HepG2 (cell line): ENCODE results near the gene ZPR1. TPM values are rescaled to one million over a fixed set of nuclear protein-coding genes. Genes with fewer than 3 reads are reported as not detected.

Experiments used
- CSRNP2 ChIP-seq: sonication (generic); formaldehyde crosslinking; conservative IDR thresholded peaks from 2 replicates; pipeline ENCODE4 v1.8.0; 2022; ENCODE audit warnings: low read depth, missing genetic modification reagents
- CTCF ChIP-seq: sonication (generic); formaldehyde crosslinking; IDR thresholded peaks from 2 replicates; pipeline ENCODE4 v1.5.0; 2020; ENCODE audit warnings: mild to moderate bottlenecking, missing genetic modification reagents, moderate library complexity
- FOXO4 ChIP-seq: sonication (generic); formaldehyde crosslinking; conservative IDR thresholded peaks from 2 replicates; pipeline ENCODE4 v1.8.1; 2023; ENCODE audit warnings: missing genetic modification reagents
- GATAD1 ChIP-seq: IDR thresholded peaks from 2 replicates; pipeline ENCODE4 v1.6.1; 2016; ENCODE audit warnings: missing genetic modification reagents, missing compliant biosample characterization
- HCFC1 ChIP-seq: fragments of 150-350 bp; IDR thresholded peaks from 2 replicates; pipeline ENCODE4 v1.6.1; 2014; ENCODE audit warnings: low read depth, low read length
- HOXA9 ChIP-seq: sonication (generic); formaldehyde crosslinking; IDR thresholded peaks from 2 replicates; pipeline ENCODE4 v1.8.1; 2022; ENCODE audit warnings: missing genetic modification reagents, mild to moderate bottlenecking, moderate library complexity, borderline replicate concordance
- IKZF1 ChIP-seq: fragments of 450-650 bp; IDR thresholded peaks from 2 replicates; pipeline ENCODE4 v1.7.1; 2016
- KAT2B ChIP-seq: fragments of 150-350 bp; IDR thresholded peaks from 2 replicates; pipeline ENCODE4 v1.6.1; 2014; ENCODE audit warnings: low read depth, low read length, borderline replicate concordance
- LCORL ChIP-seq, 2 experiments: fragments of 450-650 bp in 1 of 2; sonication (generic) in 1 of 2; formaldehyde crosslinking in 1 of 2; IDR thresholded peaks; 2 replicates each; pipeline versions ENCODE4 v1.5.0 to v1.6.1; 2017 to 2020; ENCODE audit warnings: antibody characterized with exemption in 1 of 2, missing genetic modification reagents in 1 of 2
- PHF21A ChIP-seq: sonication (generic); formaldehyde crosslinking; IDR thresholded peaks from 2 replicates; pipeline ENCODE4 v1.5.0; 2020; ENCODE audit warnings: mild to moderate bottlenecking, missing genetic modification reagents
- RCOR2 ChIP-seq: IDR thresholded peaks from 2 replicates; pipeline ENCODE4 v1.6.1; 2016; ENCODE audit warnings: missing biosample characterization, missing genetic modification reagents
- SATB2 ChIP-seq: sonication (generic); formaldehyde crosslinking; IDR thresholded peaks from 2 replicates; pipeline ENCODE4 v1.5.0; 2020; ENCODE audit warnings: missing genetic modification reagents
- SCMH1 ChIP-seq: sonication (generic); formaldehyde crosslinking; IDR thresholded peaks from 2 replicates; pipeline ENCODE4 v1.9.0; 2021; ENCODE audit warnings: missing genetic modification reagents, mild to moderate bottlenecking, borderline replicate concordance
- SIX1 ChIP-seq: sonication (generic); formaldehyde crosslinking; IDR thresholded peaks from 2 replicates; pipeline ENCODE4 v1.4.0; 2020; ENCODE audit warnings: missing genetic modification reagents, borderline replicate concordance
- SMARCE1 ChIP-seq: fragments of 450-650 bp; IDR thresholded peaks from 2 replicates; pipeline ENCODE4 v1.6.1; 2017; ENCODE audit warnings: borderline replicate concordance
- SMC3 ChIP-seq: IDR thresholded peaks from 2 replicates; pipeline ENCODE4 v1.6.1; 2011; ENCODE audit warnings: low read length, improper control_type of control experiment
- SP4 ChIP-seq: sonication (generic); formaldehyde crosslinking; IDR thresholded peaks from 2 replicates; pipeline ENCODE4 v1.8.1; 2023; ENCODE audit warnings: mild to moderate bottlenecking, missing genetic modification reagents
- ZC3H13 ChIP-seq: sonication (generic); formaldehyde crosslinking; IDR thresholded peaks from 2 replicates; pipeline ENCODE4 v1.8.1; 2023; ENCODE audit warnings: mild to moderate bottlenecking, missing genetic modification reagents, moderate library complexity
- ZFP36 ChIP-seq: fragments of 150-350 bp; IDR thresholded peaks from 2 replicates; pipeline ENCODE4 v1.6.1; 2018; ENCODE audit warnings: borderline replicate concordance, low read length, low read depth; ENCODE audit not compliant: partially characterized antibody
- ZFP62 ChIP-seq: sonication (generic); formaldehyde crosslinking; IDR thresholded peaks from 2 replicates; pipeline ENCODE4 v1.4.0; 2020; ENCODE audit warnings: missing genetic modification reagents
- ZNF253 ChIP-seq: sonication (generic); formaldehyde crosslinking; IDR thresholded peaks from 2 replicates; pipeline ENCODE4 v1.8.0; 2022; ENCODE audit warnings: mild to moderate bottlenecking, missing genetic modification reagents, borderline replicate concordance
- ZNF282 ChIP-seq: fragments of 450-650 bp; IDR thresholded peaks from 2 replicates; pipeline ENCODE4 v1.6.1; 2018; ENCODE audit not compliant: partially characterized antibody
- ZNF510 ChIP-seq: sonication (generic); formaldehyde crosslinking; IDR thresholded peaks from 2 replicates; pipeline ENCODE4 v1.4.0; 2020; ENCODE audit warnings: low read depth, mild to moderate bottlenecking, missing genetic modification reagents
- ZNF740 ChIP-seq: sonication (generic); formaldehyde crosslinking; IDR thresholded peaks from 2 replicates; pipeline ENCODE4 v1.4.0; 2020; ENCODE audit warnings: missing genetic modification reagents
- ZNF773 ChIP-seq: sonication (generic); formaldehyde crosslinking; IDR thresholded peaks from 2 replicates; pipeline ENCODE4 v1.4.0; 2020; ENCODE audit warnings: missing genetic modification reagents, borderline replicate concordance
- ZSCAN12 ChIP-seq: sonication (generic); formaldehyde crosslinking; IDR thresholded peaks from 2 replicates; pipeline ENCODE4 v1.9.0; 2021; ENCODE audit warnings: mild to moderate bottlenecking, missing genetic modification reagents
- polyA plus RNA-seq, 8 experiments: library from polyadenylated mRNA; depleted of rRNA in 3 of 8; stranded (reverse) in 7 of 8; unstranded in 1 of 8; fragments of >200 nt; fragmentation: Illumina TruSeq in 4 of 8; extraction: Trizol in 4 of 8; gene quantifications; 2 replicates each; pipeline versions ENCODE4 v1.2.1 to v1.2.3, GENCODE V29; 2011 to 2016; ENCODE audit warnings: low read depth in 4 of 8, missing spikeins in 1 of 8, mixed read lengths in 1 of 8; ENCODE audit not compliant: insufficient read depth in 1 of 8
- total RNA-seq, 5 experiments: library from RNA; depleted of rRNA; stranded (reverse); fragments of >200 nt; fragmentation: Illumina TruSeq; extraction: Trizol; gene quantifications; 2 replicates each; pipeline ENCODE4 v1.2.3, GENCODE V29; 2016; ENCODE audit warnings: low read depth in 1 of 5

ZPR1 gene
- total and polyA plus RNA-seq, 2 of the 13 experiments (the other 11 are each of a cell fraction or from before 2014, with no cell fraction given): 40.0 to 79.3 TPM

GRCh38 chr11:116791002-116791812, 3.4 kb upstream of the ZPR1 start (continued):
- TF ChIP-seq CTCF (CRISPR knock-in tag) (peak; percentile 99), SIX1 (no peak), ZNF282 (no peak), CSRNP2 (CRISPR knock-in tag) (no peak), ZNF253 (CRISPR knock-in tag) (no peak), GATAD1 (CRISPR knock-in tag) (peak; percentile 49; the same call in 1 of the 2 replicates), PHF21A (CRISPR knock-in tag) (peak; percentile 21; the same call in 1 of the 2 replicates), ZFP36 (no peak), LCORL (IDR thresholded peaks at IDR 0.05) (no peak), LCORL (CRISPR knock-in tag; IDR thresholded peaks at IDR 0.05) (peak; percentile 84; the same call in 1 of the 2 replicates), ZSCAN12 (CRISPR knock-in tag) (no peak), FOXO4 (no peak; the same call in 1 of the 2 replicates), KAT2B (no peak), HCFC1 (no peak), SCMH1 (CRISPR knock-in tag) (no peak), SP4 (CRISPR knock-in tag) (peak; percentile 11; the same call in 1 of the 2 replicates), RCOR2 (CRISPR knock-in tag) (no peak), ZNF510 (no peak), ZFP62 (CRISPR knock-in tag) (no peak), ZC3H13 (CRISPR knock-in tag) (peak; percentile 65; the same call in 1 of the 2 replicates), SMC3 (peak; percentile 86), IKZF1 (no peak), SMARCE1 (no peak), HOXA9 (no peak), SATB2 (CRISPR knock-in tag) (no peak), ZNF773 (no peak; the same call in 1 of the 2 replicates), ZNF740 (CRISPR knock-in tag) (peak; percentile 64; the same call in 1 of the 2 replicates)
